Ecto neural progenitor cell (in vitro differentiated cells): ENCODE data around the gene DAND5.

Experiments
- DNase-seq: peaks from one replicate; pipeline ENCODE4 v3.0.0-alpha.2; 2018; ENCODE audit warnings: low spot score

DAND5 gene

GRCh38 chr19:13022859-13023636 is 53.7 kb downstream of the DAND5 start:
- DNase-seq = no peak

- DNase-seq = no peak
Observed at GRCh38 chr19:13023656-13024055, 54.3 kb downstream of the DAND5 start.
